Measurements from ENCODE around the gene SHC4. TPM values are rescaled to one million over a fixed set of nuclear protein-coding genes. Genes with fewer than 3 reads are reported as not detected.
"Not testable (repeated sequence)": the region's sequence is repeated elsewhere in the genome, so short reads cannot be mapped to it uniquely, and the experiment has no call there.

Gene SHC4
- total RNA-seq, 2 donors from 2014 or later = 0.30 to 0.50 TPM

GRCh38 chr15:48795901-48796300, 167.8 kb downstream of the SHC4 start:
- no peak for DNase-seq
- H3K4me1 ChIP-seq = no peaks in the 10 kb centered on the region
- intact Hi-C loops (cut with DNase I) = no loop called here
- no peak overlapping the region for H3K27ac ChIP-seq
- H3K36me3 ChIP-seq = no peaks in the 10 kb centered on the region
- TF ChIP-seq CTCF (IDR thresholded peaks at IDR 0.05) = no peak
- H3K9me3 ChIP-seq = no peaks in the 10 kb centered on the region
- H3K9ac ChIP-seq (ENCODE audit: low read depth in 2 of 2, low read length in 2 of 2) = no peak overlapping the region
- H3K4me3 ChIP-seq = no peak overlapping the region
- H3K27me3 ChIP-seq = no peaks in the 10 kb centered on the region

DNA sequence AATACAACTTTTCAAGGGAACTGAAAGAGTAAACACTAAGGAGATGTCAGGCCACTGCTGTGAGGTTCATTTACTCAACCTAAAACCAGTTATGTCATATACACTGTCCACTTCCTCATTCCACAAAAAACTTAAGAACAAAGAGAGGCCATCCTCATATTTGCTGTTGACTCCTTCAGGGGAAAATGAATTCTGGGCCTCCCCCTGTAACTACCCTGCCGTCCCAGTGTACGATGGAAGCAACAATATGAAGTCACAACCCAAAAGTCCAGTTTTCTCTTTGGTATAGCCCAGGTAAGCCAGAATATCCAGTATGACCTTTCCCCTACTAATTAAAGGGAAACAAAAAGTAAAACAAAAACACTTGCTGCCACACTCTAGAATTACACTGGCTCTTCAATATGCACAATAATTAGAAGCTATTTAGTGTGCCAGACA, 169.0 kb downstream of the SHC4 start:
- H3K27ac ChIP-seq = no peak overlapping the region
- DNase-seq = no peak
- H3K4me3 ChIP-seq = no peak overlapping the region
- no peaks in the 10 kb centered on the region for H3K36me3 ChIP-seq
- H3K27me3 ChIP-seq = no peaks in the 10 kb centered on the region
- no peaks in the 10 kb centered on the region for H3K4me1 ChIP-seq
- TF ChIP-seq CTCF (IDR thresholded peaks at IDR 0.05) = no peak
- intact Hi-C loops (cut with DNase I) = no loop called here
- no peak overlapping the region for H3K9ac ChIP-seq (ENCODE audit: low read depth in 2 of 2, low read length in 2 of 2)
- no peaks in the 10 kb centered on the region for H3K9me3 ChIP-seq

DNA sequence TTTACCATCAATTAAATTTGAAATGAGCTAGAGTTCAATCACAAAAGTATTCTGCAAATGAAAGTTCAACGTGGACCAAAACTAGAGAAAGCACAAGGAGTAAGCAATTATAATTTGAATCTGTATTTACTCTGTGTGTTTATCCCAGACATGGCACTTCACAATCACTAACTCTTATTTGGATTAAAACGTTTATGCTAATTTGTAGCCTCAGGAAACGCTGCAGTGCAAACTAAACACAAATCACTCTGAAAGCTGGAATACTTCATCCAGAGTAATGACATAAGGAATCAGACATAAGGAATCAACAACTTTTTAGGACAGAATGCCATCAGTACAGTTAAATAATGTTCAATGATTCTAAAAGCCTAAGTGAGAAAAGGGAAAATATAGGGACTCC, 171.3 kb downstream of the SHC4 start:
- no peak overlapping the region for H3K27ac ChIP-seq
- no peak for DNase-seq
- no peaks in the 10 kb centered on the region for H3K27me3 ChIP-seq
- H3K9me3 ChIP-seq = no peaks in the 10 kb centered on the region
- H3K4me1 ChIP-seq = no peaks in the 10 kb centered on the region
- H3K4me3 ChIP-seq = no peak overlapping the region
- no peaks in the 10 kb centered on the region for H3K36me3 ChIP-seq
- TF ChIP-seq CTCF (IDR thresholded peaks at IDR 0.05) = no peak
- H3K9ac ChIP-seq (ENCODE audit: low read depth in 2 of 2, low read length in 2 of 2) = no peak overlapping the region
- intact Hi-C loops (cut with DNase I) = no loop called here

DNA sequence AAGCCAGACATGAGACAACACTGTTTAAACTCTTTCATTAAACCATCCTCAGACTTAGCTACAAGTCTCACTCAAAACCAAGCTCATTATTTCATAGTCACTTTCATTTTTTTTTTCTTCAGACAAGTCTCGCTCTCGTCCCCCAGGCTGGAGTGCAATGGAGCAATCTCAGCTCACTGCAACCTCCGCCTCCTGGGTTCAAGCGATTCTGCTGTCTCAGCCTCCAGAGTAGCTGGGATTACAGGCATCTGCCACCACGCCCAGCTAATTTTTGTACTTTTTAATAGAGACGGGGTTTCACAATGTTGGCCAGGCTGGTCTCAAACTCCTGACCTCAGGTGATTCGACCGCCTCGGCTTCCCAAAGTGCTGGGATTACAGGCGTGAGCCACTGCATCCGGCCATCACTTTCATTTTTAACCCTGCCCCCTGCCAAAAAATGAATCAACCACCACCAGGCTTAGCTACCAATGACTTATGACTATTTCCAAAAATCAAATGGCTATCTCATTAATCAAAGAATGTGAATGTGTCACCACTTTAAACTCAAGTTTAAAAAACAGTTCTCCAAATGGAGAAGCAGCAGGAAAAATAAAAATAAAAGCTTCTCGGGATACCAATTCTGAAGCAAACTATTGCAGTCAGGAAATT, 173.1 kb downstream of the SHC4 start:
- H3K27ac ChIP-seq; intact Hi-C loops (cut with DNase I); H3K36me3 ChIP-seq; H3K27me3 ChIP-seq; H3K9ac ChIP-seq (ENCODE audit: low read depth in 2 of 2, low read length in 2 of 2); H3K9me3 ChIP-seq; DNase-seq; H3K4me3 ChIP-seq; H3K4me1 ChIP-seq: not testable (repeated sequence)

- no peaks in the 10 kb centered on the region for H3K9me3 ChIP-seq
- no peak overlapping the region for H3K27ac ChIP-seq
- H3K36me3 ChIP-seq = no peaks in the 10 kb centered on the region
- H3K9ac ChIP-seq (ENCODE audit: low read depth in 2 of 2, low read length in 2 of 2) = no peak overlapping the region
- no peaks in the 10 kb centered on the region for H3K4me1 ChIP-seq
- no peak for TF ChIP-seq CTCF (IDR thresholded peaks at IDR 0.05)
- intact Hi-C loops (cut with DNase I) = no loop called here
- H3K27me3 ChIP-seq = no peaks in the 10 kb centered on the region
- no peak overlapping the region for H3K4me3 ChIP-seq
- DNase-seq = no peak
These were observed 178.0 kb downstream of the SHC4 start for GRCh38 chr15:48785712-48786111.

DNA sequence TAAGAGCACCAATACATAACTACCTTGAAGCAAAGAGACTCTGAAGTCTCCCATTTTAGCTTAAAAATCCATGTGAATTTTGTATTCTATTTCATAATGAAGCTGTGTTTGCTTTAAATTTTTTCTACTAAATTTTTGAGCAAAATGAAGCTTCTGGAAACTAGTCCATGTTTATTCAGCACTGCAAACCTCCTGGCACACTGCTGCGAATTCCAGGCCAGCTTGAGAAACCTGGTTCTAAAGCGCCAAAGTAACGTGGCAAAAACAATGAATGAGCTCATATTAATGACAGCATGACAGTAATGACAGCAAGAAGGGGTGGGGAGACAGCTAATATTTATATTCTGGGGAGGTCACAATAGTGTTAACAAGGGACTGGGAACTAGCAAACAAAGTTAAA, 178.5 kb downstream of the SHC4 start:
- Histone ChIP-seq H3K4me3 (no peak overlapping the region), H3K36me3 (no peaks in the 10 kb centered on the region), H3K9me3 (no peaks in the 10 kb centered on the region), H3K27me3 (no peaks in the 10 kb centered on the region), H3K27ac (no peak overlapping the region), H3K4me1 (no peaks in the 10 kb centered on the region), H3K9ac (ENCODE audit: low read depth in 2 of 2, low read length in 2 of 2) (no peak overlapping the region)
- intact Hi-C loops (cut with DNase I) = no loop called here
- no peak for TF ChIP-seq CTCF (IDR thresholded peaks at IDR 0.05)
- DNase-seq = no peak

Data from colonic mucosa (tissue), 4 donors.